NK-92 treated with Interleukin-12 subunit alpha and Interleukin-12 subunit beta, amount 100 ng/mL, for 24 hours (cell line): ENCODE data around the gene ZNF316.

Experiments
- DNase-seq: peaks from one replicate; lab custom pipeline; 2025; lab: John Stamatoyannopoulos, UW

ZNF316 gene

GRCh38 chr7:6691609-6692106 is 54.5 kb downstream of the ZNF316 start:
- DNase-seq, result no peak

- no peak for DNase-seq
Observed at GRCh38 chr7:6700793-6701192, 63.7 kb downstream of the ZNF316 start.

- no peak for DNase-seq
Observed at GRCh38 chr7:6701860-6702259, 64.7 kb downstream of the ZNF316 start.
